Suprapubic skin (tissue), 4 donors: ENCODE data around the gene FSD2.

ENCODE experiments used
- CTCF ChIP-seq, 2 donors: fragments of 200-600 bp in 1 of 2; fragments of 450-650 bp in 1 of 2; sonication (generic) in 1 of 2; IDR thresholded peaks; one replicate each; pipeline ENCODE4 v1.5.1; 2016 to 2019; ENCODE audit warnings: antibody characterized with exemption in 2 of 2, mild to moderate bottlenecking in 1 of 2, moderate library complexity in 1 of 2
- POLR2A ChIP-seq, 2 donors: fragments of 450-650 bp; IDR thresholded peaks; one replicate each; pipeline ENCODE4 v1.6.1; 2017; ENCODE audit warnings: antibody characterized with exemption in 2 of 2, mild to moderate bottlenecking in 2 of 2, moderate library complexity in 2 of 2
- POLR2AphosphoS5 ChIP-seq, 3 donors: sonication (generic); formaldehyde crosslinking; IDR thresholded peaks; one replicate each; pipeline ENCODE4 v1.6.1; 2017; ENCODE audit warnings: antibody characterized with exemption in 3 of 3

- no peak for TF ChIP-seq POLR2A (IDR thresholded peaks at IDR 0.05)
- no peak for TF ChIP-seq POLR2AphosphoS5 (IDR thresholded peaks at IDR 0.05)
- no peak for TF ChIP-seq CTCF (IDR thresholded peaks at IDR 0.05)
Measured at GRCh38 chr15:82743810-82744209, 62.1 kb downstream of the FSD2 start.
